ENCODE results near the gene C7orf25. TPM values are rescaled to one million over a fixed set of nuclear protein-coding genes. Genes with fewer than 3 reads are reported as not detected.
A peak's percentile ranks its signal among the peaks of the same experiment; 100 is the strongest.

Gene C7orf25
- total and polyA plus RNA-seq, 2 of the 13 experiments (the other 11 are each of a cell fraction or from before 2014, with no cell fraction given) = 0.37 to 1.3 TPM

- TF ChIP-seq, protein P1, sequence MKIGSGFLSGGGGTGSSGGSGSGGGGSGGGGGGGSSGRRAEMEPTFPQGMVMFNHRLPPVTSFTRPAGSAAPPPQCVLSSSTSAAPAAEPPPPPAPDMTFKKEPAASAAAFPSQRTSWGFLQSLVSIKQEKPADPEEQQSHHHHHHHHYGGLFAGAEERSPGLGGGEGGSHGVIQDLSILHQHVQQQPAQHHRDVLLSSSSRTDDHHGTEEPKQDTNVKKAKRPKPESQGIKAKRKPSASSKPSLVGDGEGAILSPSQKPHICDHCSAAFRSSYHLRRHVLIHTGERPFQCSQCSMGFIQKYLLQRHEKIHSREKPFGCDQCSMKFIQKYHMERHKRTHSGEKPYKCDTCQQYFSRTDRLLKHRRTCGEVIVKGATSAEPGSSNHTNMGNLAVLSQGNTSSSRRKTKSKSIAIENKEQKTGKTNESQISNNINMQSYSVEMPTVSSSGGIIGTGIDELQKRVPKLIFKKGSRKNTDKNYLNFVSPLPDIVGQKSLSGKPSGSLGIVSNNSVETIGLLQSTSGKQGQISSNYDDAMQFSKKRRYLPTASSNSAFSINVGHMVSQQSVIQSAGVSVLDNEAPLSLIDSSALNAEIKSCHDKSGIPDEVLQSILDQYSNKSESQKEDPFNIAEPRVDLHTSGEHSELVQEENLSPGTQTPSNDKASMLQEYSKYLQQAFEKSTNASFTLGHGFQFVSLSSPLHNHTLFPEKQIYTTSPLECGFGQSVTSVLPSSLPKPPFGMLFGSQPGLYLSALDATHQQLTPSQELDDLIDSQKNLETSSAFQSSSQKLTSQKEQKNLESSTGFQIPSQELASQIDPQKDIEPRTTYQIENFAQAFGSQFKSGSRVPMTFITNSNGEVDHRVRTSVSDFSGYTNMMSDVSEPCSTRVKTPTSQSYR (CRISPR knock-in tag; IDR thresholded peaks at IDR 0.05; ENCODE audit: borderline replicate concordance) = no peak
- no peak for TF ChIP-seq KLF9 (CRISPR knock-in tag; IDR thresholded peaks at IDR 0.05; ENCODE audit: low read depth)
- no peak for TF ChIP-seq NFE2L1 (CRISPR knock-in tag; IDR thresholded peaks at IDR 0.05; ENCODE audit: borderline replicate concordance)
- TF ChIP-seq, protein P2, sequence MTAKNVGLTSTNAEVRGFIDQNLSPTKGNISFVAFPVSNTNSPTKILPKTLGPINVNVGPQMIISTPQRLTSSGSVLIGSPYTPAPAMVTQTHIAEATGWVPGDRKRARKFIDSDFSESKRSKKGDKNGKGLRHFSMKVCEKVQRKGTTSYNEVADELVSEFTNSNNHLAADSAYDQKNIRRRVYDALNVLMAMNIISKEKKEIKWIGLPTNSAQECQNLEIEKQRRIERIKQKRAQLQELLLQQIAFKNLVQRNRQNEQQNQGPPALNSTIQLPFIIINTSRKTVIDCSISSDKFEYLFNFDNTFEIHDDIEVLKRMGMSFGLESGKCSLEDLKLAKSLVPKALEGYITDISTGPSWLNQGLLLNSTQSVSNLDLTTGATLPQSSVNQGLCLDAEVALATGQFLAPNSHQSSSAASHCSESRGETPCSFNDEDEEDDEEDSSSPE (CRISPR knock-in tag; IDR thresholded peaks at IDR 0.05) = 0 out of 2 replicates have a peak, but pooled peaks have one; percentile 19
- TF ChIP-seq ETS1 (CRISPR knock-in tag; IDR thresholded peaks at IDR 0.05) = no peak
- TF ChIP-seq SRSF4 (IDR thresholded peaks at IDR 0.05; ENCODE audit: low read depth, low read length, poor library complexity, severe bottlenecking) = no peak
- TF ChIP-seq HOXA9 (CRISPR knock-in tag; IDR thresholded peaks at IDR 0.05; ENCODE audit: borderline replicate concordance) = 0 out of 2 replicates have a peak, but pooled peaks have one; percentile 36
- no peak for TF ChIP-seq ZNF451 (CRISPR knock-in tag; IDR thresholded peaks at IDR 0.05)
- no peak for TF ChIP-seq EZH2 (conservative IDR thresholded peaks at IDR 0.05; ENCODE audit: low read depth, low read length)
- no peak for TF ChIP-seq NR1H2 (CRISPR knock-in tag; IDR thresholded peaks at IDR 0.05; ENCODE audit: borderline replicate concordance, low read depth)
- no peak for TF ChIP-seq SIX1 (CRISPR knock-in tag; IDR thresholded peaks at IDR 0.05; ENCODE audit: borderline replicate concordance)
- TF ChIP-seq, protein P3, sequence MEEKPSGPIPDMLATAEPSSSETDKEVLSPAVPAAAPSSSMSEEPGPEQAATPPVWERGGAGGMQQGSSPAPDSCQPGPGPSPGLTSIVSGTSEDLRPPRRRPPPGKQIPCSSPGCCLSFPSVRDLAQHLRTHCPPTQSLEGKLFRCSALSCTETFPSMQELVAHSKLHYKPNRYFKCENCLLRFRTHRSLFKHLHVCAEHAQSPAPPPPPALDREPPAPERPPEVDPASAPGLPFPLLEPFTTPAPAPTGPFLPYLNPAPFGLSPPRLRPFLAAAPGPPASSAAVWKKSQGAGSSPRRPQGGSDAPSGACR (CRISPR knock-in tag; IDR thresholded peaks at IDR 0.05) = no peak
- no peak for TF ChIP-seq ZBTB8A (CRISPR knock-in tag; IDR thresholded peaks at IDR 0.05; ENCODE audit: borderline replicate concordance, low read depth)
- peak; percentile 91 for TF ChIP-seq HNRNPLL (IDR thresholded peaks at IDR 0.05; ENCODE audit: low read depth, low read length, poor library complexity, severe bottlenecking)
- TF ChIP-seq ZNF282 (IDR thresholded peaks at IDR 0.05; ENCODE audit: partially characterized antibody) = no peak
- no peak for TF ChIP-seq LCORL (IDR thresholded peaks at IDR 0.05)
- TF ChIP-seq LCORL (CRISPR knock-in tag; IDR thresholded peaks at IDR 0.05) = no peak
- TF ChIP-seq ZNF572 (CRISPR knock-in tag; IDR thresholded peaks at IDR 0.05) = peak; percentile 66; the same call in 1 of the 2 replicates
Observed at GRCh38 chr7:42931834-42932651, 20.2 kb upstream of the C7orf25 start, which contains the start of the genes MRPL32 and PSMA2 (continued).
